GM19468 (cell line): Measurements from ENCODE around the gene TH.

Source experiments
- ATAC-seq: cut with Tn5 transposase; IDR thresholded peaks from one replicate; pipeline ENCODE4 v1.9.1; 2021; ENCODE audit warnings: mild to moderate bottlenecking, moderate library complexity, moderate number of reproducible peaks; ENCODE audit not compliant: unreplicated experiment; ENCODE audit errors: extremely low read depth

TH gene

DNA sequence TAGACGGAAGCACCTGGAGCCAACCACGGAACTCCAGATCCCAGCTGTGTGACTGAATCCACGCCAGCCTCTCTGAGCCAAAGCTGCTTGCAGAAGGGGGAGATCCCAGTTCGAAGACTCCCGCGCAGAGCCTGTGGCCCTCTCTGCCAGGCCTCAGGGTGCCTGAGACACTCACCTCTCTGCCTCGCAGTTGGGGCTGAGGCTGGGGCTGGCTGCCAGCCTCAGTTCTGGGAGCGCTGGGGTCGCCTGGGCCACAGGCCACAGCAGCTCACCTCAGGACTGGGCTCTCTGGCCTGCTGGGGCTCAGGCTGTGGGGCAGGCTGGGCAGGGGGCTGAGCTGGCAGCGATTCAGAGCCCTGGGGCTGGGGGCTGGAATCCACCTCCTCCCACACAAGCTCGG, 24.2 kb downstream of the TH start:
- ATAC-seq = no peak

DNA sequence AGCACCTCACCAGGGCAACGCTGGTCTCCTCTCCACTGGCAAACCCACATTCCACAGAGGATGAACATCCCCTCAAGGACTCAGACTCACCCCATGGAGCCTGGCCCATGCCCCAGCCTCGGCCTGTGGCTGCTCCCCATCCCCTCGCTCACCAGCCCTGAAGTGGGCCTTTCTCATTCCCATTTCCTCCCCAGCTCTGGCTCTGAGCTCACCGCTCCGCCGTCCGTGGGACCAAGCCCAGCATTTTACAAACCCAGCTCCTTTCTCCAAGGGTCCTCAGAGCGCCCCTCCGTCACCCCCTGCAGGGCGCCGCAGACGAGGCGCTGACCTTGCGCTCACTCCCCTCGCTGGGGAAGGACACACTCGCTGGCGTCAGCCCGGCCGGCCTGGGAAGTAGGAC, 25.6 kb downstream of the TH start:
- no peak for ATAC-seq

DNA sequence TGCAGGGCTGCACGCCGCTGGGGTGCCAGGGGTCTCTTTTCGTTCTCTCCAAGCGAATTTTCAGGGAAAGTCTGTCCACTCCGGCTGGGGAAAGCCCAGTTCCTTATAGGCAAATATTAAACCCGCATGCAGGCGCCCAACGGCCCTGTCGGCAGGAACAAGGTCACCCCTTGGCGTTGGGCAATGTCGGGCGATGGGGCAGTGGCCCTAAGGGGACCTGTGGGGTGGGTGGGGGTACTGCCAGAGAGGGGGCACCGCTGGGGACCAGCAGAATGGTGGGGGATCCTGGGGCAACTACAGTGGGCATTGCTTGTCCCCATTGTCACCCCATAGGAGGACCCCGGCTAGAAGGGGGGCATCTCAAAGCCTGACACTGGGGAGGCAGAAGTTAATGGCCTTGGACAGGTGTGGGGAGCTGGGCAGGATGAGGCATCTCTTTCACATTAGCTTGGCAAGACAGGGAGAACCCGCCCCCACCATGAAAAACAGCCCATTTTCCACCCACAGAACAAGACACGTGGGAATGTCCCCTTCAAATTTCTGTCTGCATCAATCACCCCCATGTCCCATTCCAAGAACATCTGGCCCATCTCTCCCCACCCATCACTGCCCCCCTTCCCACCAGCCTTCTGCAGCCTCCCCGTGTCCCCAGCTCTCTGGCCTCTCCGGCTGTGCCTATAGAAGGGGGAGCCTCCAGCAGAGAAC, 26.9 kb downstream of the TH start:
- ATAC-seq = no peak

DNA sequence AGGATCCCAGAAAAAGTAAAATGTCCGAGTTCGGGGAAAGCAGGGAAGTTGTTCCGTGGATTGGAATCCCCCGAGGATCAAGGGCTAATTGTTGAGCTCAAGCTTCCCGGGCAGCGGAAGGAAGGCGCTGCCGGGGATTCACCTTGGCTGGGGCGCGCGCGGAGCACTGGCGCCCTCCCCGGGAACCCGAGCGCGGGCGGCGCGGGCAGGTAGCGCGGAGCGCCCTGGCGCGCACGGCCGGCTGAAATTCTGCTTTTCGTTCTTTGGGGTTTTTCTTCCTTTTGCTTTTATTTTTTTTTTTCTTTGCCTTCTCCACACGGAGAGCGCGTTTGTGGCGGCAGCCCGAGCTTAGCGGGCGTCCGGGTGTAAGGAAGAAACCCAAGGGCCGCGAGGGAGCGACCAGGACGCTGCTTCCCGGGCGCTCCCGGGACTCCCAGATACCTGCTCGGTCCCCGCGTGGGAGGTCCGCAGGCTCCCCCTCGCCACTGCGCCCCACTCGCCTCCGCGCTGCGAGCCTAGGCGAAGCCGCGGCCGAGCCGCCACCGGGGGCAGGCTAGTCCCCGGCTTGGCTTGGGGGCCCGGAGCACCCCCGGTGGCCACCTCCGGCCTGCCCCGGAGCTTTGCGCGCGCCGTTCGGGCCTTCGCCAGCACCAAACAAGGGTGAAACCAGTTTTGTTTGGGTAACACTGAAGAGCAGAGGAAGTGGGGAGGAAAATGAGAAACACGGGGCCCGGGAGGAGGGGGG, 27.6 kb downstream of the TH start:
- no peak for ATAC-seq

DNA sequence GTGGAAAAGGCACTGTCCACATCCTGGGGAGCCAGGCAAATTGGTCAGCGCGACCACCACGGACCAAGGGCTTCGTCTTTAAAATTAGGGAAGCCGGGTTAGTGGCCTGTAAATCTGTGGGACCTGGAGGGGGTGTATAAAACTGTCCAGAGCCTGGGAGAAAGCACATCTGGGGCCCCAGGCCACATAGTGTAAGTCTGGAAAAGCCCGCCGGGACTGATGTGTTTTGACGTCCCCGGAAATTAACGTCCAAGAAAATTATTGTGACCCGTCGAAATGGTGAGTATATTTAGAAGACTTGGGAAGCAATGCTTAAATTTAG, 28.2 kb downstream of the TH start:
- no peak for ATAC-seq

DNA sequence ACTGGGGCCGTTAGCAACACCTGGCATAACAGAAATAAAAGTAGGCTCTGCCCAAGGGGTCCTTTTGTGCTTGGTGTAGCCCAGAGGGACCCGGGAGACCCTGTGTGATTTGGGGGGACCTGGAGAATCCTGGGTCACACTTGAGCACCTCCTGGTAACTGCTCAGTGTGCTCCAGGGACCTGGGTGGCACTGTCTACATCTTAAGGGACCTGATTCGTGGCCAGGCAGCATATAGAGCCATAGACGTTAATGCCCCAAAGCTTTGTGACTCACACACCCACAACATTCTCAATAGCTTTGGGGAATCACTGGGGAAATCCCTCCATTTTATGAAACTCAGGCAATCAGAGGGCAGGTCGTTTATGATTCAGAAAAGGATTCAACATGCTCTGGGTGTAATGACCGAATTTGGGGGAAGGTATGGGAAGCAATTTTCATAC, 28.8 kb downstream of the TH start:
- no peak for ATAC-seq

DNA sequence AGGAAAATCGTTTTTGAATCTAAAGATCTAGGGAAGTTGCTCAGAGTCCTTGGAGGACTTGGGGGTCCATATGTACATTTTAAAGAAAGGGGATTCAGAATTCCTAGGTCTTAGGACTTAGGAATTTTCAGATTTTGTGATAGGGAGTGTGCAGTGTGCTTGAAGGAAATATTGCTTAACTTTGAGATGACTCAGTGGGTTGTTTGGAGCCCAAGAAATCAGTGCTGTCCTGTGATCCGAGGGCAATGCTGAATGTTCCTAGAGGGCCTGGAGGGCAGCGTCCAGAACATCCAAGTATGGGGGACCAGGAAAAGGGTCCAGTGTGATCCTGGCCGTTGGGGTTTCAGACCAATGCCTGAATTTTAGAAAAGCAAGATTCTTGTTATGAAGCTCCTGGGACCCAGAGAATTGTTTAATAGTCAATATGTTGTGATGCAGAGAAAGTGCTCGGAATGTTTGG, 29.3 kb downstream of the TH start:
- no peak for ATAC-seq

DNA sequence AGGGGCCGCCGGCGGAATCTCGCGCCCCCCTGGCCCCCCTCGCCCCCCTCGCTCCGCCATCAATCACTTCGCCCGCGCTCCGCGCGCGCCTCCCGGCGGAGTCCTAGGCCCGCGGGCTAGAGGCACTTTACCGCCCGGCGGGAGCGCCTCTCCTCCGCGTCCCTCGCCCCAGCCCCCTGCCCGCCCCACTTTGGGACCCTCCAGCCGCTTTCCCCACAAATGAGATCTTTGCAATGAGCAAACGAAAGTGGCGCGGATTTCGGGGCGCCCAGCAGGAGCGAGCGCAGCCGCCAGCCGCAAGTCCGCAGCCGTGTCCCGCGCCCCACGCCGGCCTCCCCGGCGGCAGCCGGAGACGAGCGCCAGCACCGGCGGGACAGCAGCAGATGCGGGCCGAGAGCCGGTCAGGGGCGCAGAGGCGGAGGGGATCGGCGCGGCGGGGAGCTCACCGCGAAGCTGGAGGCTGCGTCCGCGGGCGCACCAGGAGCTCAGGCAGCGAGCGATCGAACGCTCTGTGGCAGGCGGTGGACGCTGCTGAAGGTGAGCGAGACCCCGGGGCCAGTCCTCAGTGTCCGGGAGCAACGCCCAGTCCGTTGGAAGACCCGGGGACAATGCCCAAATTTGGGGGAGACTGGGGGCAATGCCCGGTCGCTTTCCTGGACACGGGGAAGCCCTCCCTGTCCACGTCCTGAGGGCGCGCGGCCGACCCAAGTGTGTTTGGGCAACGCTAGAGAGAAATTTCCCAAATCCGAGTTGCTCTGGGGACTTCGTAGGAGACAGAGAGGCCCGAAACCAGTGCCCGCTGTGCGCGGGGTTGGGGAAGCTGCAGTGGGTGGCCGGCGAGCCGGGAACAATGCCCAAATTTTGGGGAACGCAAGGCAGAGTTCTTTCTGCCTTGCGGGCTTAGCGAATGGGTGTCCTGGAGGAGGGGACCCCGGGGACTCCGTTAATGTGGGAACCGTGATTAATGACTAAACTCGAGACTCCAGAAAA, 30.9 kb downstream of the TH start:
- ATAC-seq = no peak

DNA sequence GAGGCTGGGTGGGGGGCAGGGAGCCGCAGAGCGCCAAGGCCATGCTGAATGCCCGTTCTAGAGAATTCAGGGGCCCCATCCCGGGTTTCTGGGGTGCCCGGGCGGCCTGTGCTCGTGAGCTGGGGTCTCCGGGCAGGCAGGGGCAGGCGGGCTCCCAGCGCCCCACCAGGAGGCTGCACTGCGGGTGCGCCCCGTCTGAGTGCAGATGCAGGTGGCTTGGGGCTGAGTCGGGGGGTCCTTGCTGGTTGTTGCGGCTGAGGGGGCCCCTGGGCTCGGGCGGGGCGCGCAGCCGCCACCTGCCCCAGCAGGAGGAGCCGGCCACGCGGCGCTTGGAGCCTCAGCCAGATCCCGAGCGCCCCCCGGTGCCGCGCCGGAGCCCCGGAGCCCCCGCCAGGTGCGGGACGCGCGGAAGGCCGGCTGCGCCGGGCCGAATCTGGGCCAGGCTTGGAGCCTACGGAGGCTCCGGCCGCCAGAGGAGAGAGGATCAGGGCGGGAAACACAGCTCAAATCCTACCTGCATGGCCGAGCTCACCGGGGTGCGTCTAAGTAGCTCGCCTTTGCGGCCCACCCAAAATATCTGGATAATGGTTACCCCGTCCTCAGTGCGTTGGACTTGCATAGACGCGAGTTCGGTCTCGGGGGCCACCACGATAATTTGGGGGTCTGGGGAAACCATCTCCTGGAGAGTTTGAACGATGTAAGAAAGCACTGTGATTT, 31.8 kb downstream of the TH start:
- no peak for ATAC-seq

DNA sequence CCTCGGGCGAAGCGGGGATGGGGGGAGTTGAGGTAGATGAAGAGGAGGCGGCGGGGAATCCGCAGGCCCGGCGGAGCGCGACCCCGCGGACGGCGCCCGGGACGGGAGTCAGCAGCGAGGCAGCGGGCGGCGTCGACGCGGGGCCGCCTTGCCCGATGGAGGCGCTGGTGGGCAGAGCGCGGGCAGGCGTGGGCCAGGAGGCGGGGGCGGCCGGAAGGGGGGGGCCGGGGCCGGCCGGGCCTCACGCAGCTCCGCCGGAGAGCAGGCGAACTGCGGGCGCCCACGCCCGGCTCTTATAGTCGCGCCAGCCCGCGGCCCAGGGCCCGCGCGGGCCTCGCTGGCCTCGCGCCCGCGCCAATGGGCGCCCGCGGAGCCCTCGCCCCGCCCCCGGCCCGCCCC, 32.5 kb downstream of the TH start, which contains the start of gene IGF2:
Gene IGF2, minus strand, starts transcription at position 267 of the 399 bp plus-strand sequence. CDS start 3,866 bp downstream, outside the sequence.
- ATAC-seq = no peak

DNA sequence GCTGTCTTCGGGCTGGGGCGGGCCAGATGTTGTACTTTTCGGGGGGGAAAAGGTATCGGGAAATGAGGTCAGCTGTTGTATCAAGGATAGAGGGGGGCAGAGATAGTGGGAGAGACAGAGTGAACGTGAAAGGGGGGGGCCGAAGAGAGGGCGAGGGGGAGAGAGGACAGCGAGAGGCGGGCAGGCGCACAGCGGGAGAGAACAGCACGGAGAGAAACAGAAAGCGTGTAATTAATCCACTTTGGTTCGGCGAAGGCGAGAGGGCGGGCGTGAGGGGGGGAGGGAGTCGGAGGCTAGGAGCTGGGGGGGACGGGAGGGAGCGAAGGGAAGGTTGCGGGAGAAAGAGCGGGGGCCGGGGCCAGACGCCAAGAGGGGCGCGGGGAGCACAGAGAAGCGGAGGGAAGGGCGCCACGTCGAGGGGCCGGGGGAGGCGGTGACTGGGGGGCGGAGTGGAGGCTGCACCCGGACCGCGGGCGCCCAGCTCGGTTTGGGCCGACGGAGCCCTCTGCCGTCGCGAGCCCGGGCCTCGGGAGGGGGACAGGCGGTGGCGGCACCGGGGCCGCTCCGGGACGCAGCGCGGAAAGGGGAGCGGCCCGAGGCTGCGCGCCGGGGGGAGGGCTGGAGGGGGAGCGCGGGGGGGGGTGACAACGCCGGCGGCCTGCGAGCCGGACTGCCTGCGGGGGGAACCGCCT, 33.0 kb downstream of the TH start:
- no peak for ATAC-seq

DNA sequence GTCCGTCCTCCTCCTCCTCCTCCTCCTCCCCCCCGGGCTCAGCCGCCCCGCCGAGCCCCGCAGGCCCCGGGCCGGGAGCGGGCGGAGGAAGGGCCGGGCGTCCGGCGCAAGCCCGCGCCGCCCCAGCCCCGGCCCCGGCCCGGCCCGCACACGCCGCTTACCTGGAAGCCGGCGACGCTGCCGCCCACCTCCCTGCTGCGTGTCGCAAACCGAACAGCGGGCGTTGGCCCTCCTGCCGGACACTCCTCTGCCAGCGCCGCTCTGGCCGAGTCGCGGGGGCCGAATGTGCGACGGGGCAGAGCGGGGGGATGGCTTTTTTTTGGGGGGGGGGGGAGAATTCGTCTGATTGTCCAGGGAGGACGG, 33.6 kb downstream of the TH start:
- ATAC-seq = no peak

DNA sequence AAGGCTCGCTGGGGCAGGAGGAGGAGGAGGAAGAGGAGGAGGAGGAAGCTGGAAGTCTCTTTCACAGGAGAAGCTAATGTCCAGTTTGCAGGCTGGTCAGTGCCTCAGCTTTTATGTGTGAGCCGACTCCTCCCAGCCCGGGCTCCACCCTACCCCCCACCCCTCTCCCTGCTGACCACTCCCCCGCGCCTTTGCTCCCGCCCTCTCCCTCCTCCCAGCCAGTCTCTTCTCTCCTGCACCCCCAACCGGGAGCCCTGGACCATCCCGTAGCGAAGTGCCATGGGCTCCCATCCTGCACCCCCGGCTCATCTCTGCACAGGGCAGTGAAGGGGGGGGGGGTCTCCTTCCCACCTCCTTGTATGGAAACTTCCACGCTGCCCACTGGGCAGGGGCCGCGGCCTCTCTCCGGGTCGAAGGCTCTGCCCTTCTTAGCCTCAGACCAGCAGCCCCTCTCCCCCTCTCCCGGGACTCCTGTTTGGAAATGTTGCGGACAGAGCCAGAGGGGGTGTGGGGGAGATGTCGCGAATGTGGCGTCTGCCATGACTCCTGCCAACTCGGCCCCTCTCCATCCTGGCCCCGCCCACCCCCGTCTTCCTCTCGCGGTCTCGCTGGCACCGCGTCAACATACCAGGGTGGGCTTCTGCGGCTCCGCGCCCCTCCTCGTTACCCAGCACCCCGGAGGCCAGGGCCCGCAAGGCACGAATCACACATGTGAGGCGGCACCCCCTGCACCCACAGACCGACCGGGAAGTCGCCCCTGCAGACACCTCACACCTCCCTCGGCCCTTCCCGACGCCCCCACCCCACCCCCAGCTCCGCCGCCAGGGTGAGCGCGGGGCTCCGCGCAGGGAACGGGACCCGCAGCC, 34.2 kb downstream of the TH start:
- ATAC-seq = no peak

DNA sequence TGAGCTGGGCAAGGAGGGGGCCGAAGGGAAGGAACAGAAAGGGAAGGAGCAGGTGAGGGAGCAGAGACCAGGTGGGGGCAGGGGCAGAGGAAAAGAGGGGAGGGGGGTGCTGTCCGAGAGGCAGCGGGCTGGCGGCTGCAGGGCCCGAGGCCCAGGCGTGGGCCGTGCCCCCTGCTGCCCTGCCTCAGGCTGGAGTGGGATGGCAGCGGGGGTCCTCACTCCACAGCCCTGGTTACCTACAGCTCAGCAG, 34.7 kb downstream of the TH start:
- no peak for ATAC-seq

DNA sequence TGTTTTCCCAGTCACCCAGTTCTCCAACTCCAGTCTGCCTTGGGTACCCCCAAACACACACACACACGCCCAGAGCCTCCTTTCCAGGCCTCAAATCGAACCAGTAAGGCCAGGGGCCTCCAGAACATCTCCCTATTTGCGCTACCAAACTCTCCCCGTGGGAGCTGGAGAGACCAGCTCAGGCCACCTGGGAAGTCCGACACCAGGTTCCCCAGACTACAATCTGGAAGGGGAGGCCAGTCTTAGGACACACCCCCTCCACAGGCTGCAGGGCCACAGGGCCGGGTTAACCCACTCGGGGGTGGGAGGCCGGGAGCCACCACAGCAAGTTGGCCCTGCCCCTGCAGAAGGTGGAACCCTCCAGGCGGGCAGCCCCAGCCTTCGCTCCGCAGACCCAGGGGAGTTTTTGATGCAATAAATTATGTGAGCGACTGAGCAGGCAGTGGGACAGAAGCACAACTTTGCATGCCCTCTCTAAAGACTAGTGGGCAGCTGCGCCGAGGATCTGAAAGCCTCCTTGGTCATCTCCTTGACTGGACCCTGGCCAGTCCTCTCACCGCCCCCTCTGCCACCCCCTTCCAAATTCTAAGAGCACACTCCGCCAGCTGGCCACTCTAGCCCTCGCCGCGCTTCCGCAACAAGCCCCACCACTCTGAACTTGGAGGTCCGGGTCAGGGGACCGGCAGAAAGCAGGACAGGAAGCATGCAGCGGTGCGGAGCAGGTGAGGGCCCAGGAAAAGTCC, 35.2 kb downstream of the TH start:
- ATAC-seq = no peak

DNA sequence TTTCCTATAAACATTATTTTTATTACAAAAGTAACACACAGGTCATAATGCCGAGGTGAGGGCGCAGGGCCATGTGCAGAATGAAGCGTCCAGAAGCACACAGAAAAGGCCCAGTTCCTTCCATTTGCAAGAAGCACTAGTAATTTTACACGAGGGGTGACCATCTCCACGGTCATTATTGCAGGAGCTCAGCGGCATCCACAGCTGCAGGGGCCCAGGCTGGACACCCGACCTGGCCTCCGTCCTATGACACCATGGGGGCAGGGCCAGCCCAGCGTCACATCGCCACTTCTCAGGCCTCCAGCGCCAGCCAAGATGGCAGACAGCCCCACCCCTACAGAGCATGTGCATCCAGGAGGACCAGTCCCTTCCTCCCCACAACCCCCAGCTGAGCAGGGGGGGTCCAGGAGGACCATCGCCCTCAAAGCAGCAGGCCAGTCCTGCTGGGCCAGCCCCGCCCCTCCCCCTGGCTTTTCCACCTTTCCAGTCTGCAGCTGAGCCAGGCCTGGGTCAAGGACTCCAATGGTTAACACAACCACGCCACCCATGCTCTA, 35.9 kb downstream of the TH start:
- ATAC-seq = no peak

DNA sequence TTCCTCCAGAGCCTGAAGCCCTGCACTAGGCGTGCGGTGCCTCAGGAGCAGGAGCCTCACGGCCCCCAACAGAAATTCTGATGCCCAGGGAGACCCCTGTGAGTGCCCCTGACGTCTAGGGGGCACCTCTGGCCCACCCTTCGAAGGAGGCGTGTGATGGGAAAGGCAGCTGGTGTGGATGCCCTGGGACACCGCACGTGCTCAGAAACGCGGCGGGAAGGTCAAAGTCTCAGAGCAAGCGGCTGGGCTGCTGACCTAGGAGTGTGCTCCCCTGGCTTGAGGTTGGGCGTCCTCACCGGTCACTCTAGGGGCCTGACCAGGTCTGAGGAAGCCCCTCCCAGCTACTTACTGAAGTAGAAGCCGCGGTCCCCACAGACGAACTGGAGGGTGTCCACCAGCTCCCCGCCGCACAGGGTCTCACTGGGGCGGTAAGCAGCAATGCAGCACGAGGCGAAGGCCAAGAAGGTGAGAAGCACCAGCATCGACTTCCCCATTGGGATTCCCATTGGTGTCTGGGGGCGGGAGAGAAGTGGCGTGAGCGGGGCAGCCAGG, 36.5 kb downstream of the TH start:
- ATAC-seq = no peak
